GM23248 (cell line): Measurements from ENCODE around the gene UTY. TPM values are rescaled to one million over a fixed set of nuclear protein-coding genes. Genes with fewer than 3 reads are reported as not detected.
"Not testable (repeated sequence)": the region's sequence is repeated elsewhere in the genome, so short reads cannot be mapped to it uniquely, and the experiment has no call there.

Source experiments
- DNase-seq: peaks from one replicate; pipeline ENCODE4 v3.0.0-alpha.2; 2015
- H2AFZ ChIP-seq: fragments of 200-600 bp; sonication (generic); 2 replicates; pipeline ENCODE4 v1.6.1; 2016; ENCODE audit warnings: antibody characterized with exemption
- H3F3A ChIP-seq: fragments of 200-600 bp; sonication (generic); 2 replicates; pipeline ENCODE4 v1.6.1; 2016; ENCODE audit warnings: mild to moderate bottlenecking, antibody characterized with exemption, mixed run types; ENCODE audit not compliant: insufficient read depth
- H3K27ac ChIP-seq: fragments of 200-600 bp; sonication (generic); 2 replicates; pipeline ENCODE4 v1.5.1; 2016; ENCODE audit warnings: mild to moderate bottlenecking
- H3K27me3 ChIP-seq: fragments of 200-600 bp; sonication (generic); replicated peaks from 2 replicates; pipeline ENCODE4 v1.6.1; 2016; ENCODE audit warnings: mild to moderate bottlenecking; ENCODE audit not compliant: insufficient read depth
- H3K36me3 ChIP-seq: fragments of 200-600 bp; sonication (generic); 2 replicates; pipeline ENCODE4 v1.6.1; 2016; ENCODE audit warnings: low read depth, mild to moderate bottlenecking
- H3K4me1 ChIP-seq: fragments of 200-600 bp; sonication (generic); 2 replicates; pipeline ENCODE4 v1.6.1; 2016; ENCODE audit warnings: mild to moderate bottlenecking; ENCODE audit not compliant: insufficient read depth
- H3K4me2 ChIP-seq: fragments of 200-600 bp; sonication (generic); one replicate; pipeline ENCODE4 v1.6.1; 2016; ENCODE audit warnings: mild to moderate bottlenecking; ENCODE audit not compliant: unreplicated experiment
- H3K4me3 ChIP-seq: fragments of 200-600 bp; sonication (generic); 2 replicates; pipeline ENCODE4 v1.5.1; 2016; ENCODE audit warnings: mild to moderate bottlenecking
- H3K79me2 ChIP-seq: fragments of 200-600 bp; sonication (generic); 2 replicates; pipeline ENCODE4 v1.6.1; 2016; ENCODE audit warnings: mild to moderate bottlenecking; ENCODE audit not compliant: insufficient read depth
- H3K9ac ChIP-seq: fragments of 200-600 bp; sonication (generic); 2 replicates; pipeline ENCODE4 v1.6.1; 2016; ENCODE audit warnings: mild to moderate bottlenecking
- H3K9me2 ChIP-seq: fragments of 200-600 bp; sonication (generic); 2 replicates; pipeline ENCODE4 v1.6.1; 2016; ENCODE audit warnings: mixed run types, mild to moderate bottlenecking, moderate library complexity; ENCODE audit not compliant: insufficient read depth
- H3K9me3 ChIP-seq: fragments of 200-600 bp; sonication (generic); one replicate; pipeline ENCODE4 v1.6.1; 2017; ENCODE audit warnings: low read depth
- H4K20me1 ChIP-seq: fragments of 200-600 bp; sonication (generic); 2 replicates; pipeline ENCODE4 v1.6.0; 2016; ENCODE audit not compliant: insufficient read depth
- EZH2 ChIP-seq: fragments of 200-600 bp; sonication (generic); IDR thresholded peaks from 2 replicates; pipeline ENCODE4 v1.6.1; 2018; ENCODE audit warnings: antibody characterized with exemption, mild to moderate bottlenecking; ENCODE audit not compliant: insufficient read depth, poor library complexity, severe bottlenecking
- EZH2phosphoT487 ChIP-seq: fragments of 200-600 bp; sonication (generic); IDR thresholded peaks from 2 replicates; pipeline ENCODE4 v1.6.1; 2018; ENCODE audit warnings: antibody characterized with exemption, moderate library complexity, mild to moderate bottlenecking, low read depth; ENCODE audit not compliant: insufficient read depth
- WGBS, 2 experiments: methylation state at CpG; one replicate each; pipeline ENCODE4 v1.1.6; 2015 to 2017; ENCODE audit warnings: low lambda C conversion rate in 2 of 2, low coverage in 1 of 2; ENCODE audit errors: missing lambda C conversion rate in 2 of 2; 5-methylcytosine and 5-hydroxymethylcytosine counted together
- in situ Hi-C: fragments of 300-500 bp; cut with MboI; formaldehyde crosslinking; loops from 2 replicates; pipeline ENCODE4 v1.15.0; 2020
- polyA plus RNA-seq: library from polyadenylated mRNA; unstranded; fragments of >200 nt; fragmentation: Nextera tagmentation; extraction: Ambion mirVana; gene quantifications from 2 replicates; pipeline ENCODE4 v1.2.1, GENCODE V29; 2016
- total RNA-seq: library from RNA; depleted of rRNA; stranded (reverse); fragments of >200 nt; shearing (Covaris generic); gene quantifications from 2 replicates; pipeline ENCODE4 v1.2.3, GENCODE V29; 2014

The UTY gene
- total and polyA plus RNA-seq, 2 experiments from 2014 or later = 5.9 to 11.2 TPM

DNA sequence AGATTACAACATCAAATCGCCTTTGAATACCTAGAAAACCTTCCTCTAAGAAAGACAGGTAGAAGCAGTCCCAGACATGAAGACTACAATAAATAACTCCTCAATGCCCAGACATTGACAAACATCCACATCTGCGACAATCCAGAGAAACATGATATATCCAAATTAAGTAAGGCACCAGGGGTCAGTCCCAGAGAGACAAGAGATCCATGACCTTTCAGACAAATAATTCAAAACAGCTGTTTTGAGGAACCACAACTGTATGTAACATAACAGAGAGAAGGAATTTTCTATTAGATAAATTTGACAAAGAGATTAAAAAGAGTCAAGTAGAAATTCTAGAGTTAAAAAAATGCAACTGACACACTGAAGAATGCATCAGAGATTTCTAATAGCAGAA is 200.3 kb downstream of the UTY start:
- WGBS, 2 experiments = 100% methylated on average over 2 of the region's 2 CpGs
- H3K4me2 ChIP-seq = no peak overlapping the region
- no peaks in the 10 kb centered on the region for H3K9me2 ChIP-seq
- H3K27ac ChIP-seq = no peak overlapping the region
- no peak overlapping the region for H2AFZ ChIP-seq
- TF ChIP-seq EZH2 = no peak
- H3K4me1 ChIP-seq = peaks cover 14% of the 10 kb centered on the region
- no peak overlapping the region for H3K4me3 ChIP-seq
- no peaks in the 10 kb centered on the region for H3K9me3 ChIP-seq
- in situ Hi-C loops = no loop called here
- DNase-seq = no peak
- H4K20me1 ChIP-seq = no peaks in the 10 kb centered on the region
- no peaks in the 10 kb centered on the region for H3K27me3 ChIP-seq
- H3K79me2 ChIP-seq = no peaks in the 10 kb centered on the region
- no peak overlapping the region for H3K9ac ChIP-seq
- H3F3A ChIP-seq = no peaks in the 10 kb centered on the region
- no peaks in the 10 kb centered on the region for H3K36me3 ChIP-seq

GRCh38 chrY:13271706-13272105 is 208.1 kb downstream of the UTY start:
- no peaks in the 10 kb centered on the region for H3K79me2 ChIP-seq
- DNase-seq = no peak
- H3K36me3 ChIP-seq = no peaks in the 10 kb centered on the region
- TF ChIP-seq EZH2 = no peak
- no peak for TF ChIP-seq EZH2phosphoT487
- no peak overlapping the region for H2AFZ ChIP-seq
- H3K4me2 ChIP-seq = no peak overlapping the region
- H3F3A ChIP-seq = no peaks in the 10 kb centered on the region
- H3K9me2 ChIP-seq = no peaks in the 10 kb centered on the region
- H4K20me1 ChIP-seq = no peaks in the 10 kb centered on the region
- no peak overlapping the region for H3K4me3 ChIP-seq
- H3K9me3 ChIP-seq = no peaks in the 10 kb centered on the region
- no peak overlapping the region for H3K27ac ChIP-seq
- H3K9ac ChIP-seq = no peak overlapping the region
- in situ Hi-C loops = no loop called here
- no peaks in the 10 kb centered on the region for H3K27me3 ChIP-seq
- no peaks in the 10 kb centered on the region for H3K4me1 ChIP-seq

GRCh38 chrY:13253941-13254440 is 225.8 kb downstream of the UTY start:
- H3F3A ChIP-seq, H2AFZ ChIP-seq, H3K27me3 ChIP-seq, H3K79me2 ChIP-seq, H3K4me3 ChIP-seq, H3K27ac ChIP-seq, DNase-seq, H3K4me1 ChIP-seq, H3K9me2 ChIP-seq, in situ Hi-C loops, H3K9ac ChIP-seq, H3K4me2 ChIP-seq, H3K9me3 ChIP-seq, H4K20me1 ChIP-seq, H3K36me3 ChIP-seq: not testable (repeated sequence)
- 83 to 95% methylated on average over 3 to 4 of the region's 4 CpGs for WGBS, 2 experiments

- Histone ChIP-seq H3K27me3 (no peaks in the 10 kb centered on the region), H3K4me3 (no peak overlapping the region), H3K4me2 (no peak overlapping the region), H3K79me2 (no peaks in the 10 kb centered on the region), H3K9ac (no peak overlapping the region), H3K9me2 (no peaks in the 10 kb centered on the region), H3K27ac (no peak overlapping the region), H2AFZ (no peak overlapping the region), H3K36me3 (no peaks in the 10 kb centered on the region), H3F3A (no peaks in the 10 kb centered on the region), H3K4me1 (no peaks in the 10 kb centered on the region), H3K9me3 (no peaks in the 10 kb centered on the region), H4K20me1 (no peaks in the 10 kb centered on the region)
- DNase-seq = no peak
- TF ChIP-seq EZH2 (no peak), EZH2phosphoT487 (no peak)
- in situ Hi-C loops = no loop called here
Measured at GRCh38 chrY:13250421-13250820, 229.4 kb downstream of the UTY start.

- H4K20me1 ChIP-seq = no peaks in the 10 kb centered on the region
- no peaks in the 10 kb centered on the region for H3K79me2 ChIP-seq
- no peak overlapping the region for H3K27ac ChIP-seq
- no peaks in the 10 kb centered on the region for H3K4me1 ChIP-seq
- no peak overlapping the region for H3K4me2 ChIP-seq
- in situ Hi-C loops = loop anchor here (25.0 kb wide), 1 partner anchor 331 kb away; the partner anchor contains the start of gene DDX3Y
- H3K9ac ChIP-seq = no peak overlapping the region
- 98 to 99% methylated on average over 5 of the region's 5 CpGs for whole genome bisulfite sequencing, 2 experiments
- no peaks in the 10 kb centered on the region for H3F3A ChIP-seq
- H3K36me3 ChIP-seq = no peaks in the 10 kb centered on the region
- H3K4me3 ChIP-seq = no peak overlapping the region
- TF ChIP-seq EZH2phosphoT487 (no peak), EZH2 (no peak)
- DNase-seq = no peak
- H3K27me3 ChIP-seq = no peaks in the 10 kb centered on the region
- no peak overlapping the region for H2AFZ ChIP-seq
- no peaks in the 10 kb centered on the region for H3K9me3 ChIP-seq
- H3K9me2 ChIP-seq = no peaks in the 10 kb centered on the region
Measured at GRCh38 chrY:13243716-13244115, 236.1 kb downstream of the UTY start.
